HTERT RPE-1 (cell line): ENCODE measurements around the gene GDF3.
"Not testable (repeated sequence)": the region's sequence is repeated elsewhere in the genome, so short reads cannot be mapped to it uniquely, and the experiment has no call there.

Experiments used
- in situ Hi-C: fragments of 300-500 bp; cut with MboI; formaldehyde crosslinking; loops from 4 replicates; pipeline ENCODE4 v1.14.3; 2020; ENCODE audit warnings: low sequenced_read_pairs

The GDF3 gene

GRCh38 chr12:7695566-7696197 is at the start of gene GDF3:
Gene GDF3 (minus strand): TSS chr12:7695775. CDS start chr12:7695728, 47 bp downstream.
- in situ Hi-C loops: no loop called here

DNA sequence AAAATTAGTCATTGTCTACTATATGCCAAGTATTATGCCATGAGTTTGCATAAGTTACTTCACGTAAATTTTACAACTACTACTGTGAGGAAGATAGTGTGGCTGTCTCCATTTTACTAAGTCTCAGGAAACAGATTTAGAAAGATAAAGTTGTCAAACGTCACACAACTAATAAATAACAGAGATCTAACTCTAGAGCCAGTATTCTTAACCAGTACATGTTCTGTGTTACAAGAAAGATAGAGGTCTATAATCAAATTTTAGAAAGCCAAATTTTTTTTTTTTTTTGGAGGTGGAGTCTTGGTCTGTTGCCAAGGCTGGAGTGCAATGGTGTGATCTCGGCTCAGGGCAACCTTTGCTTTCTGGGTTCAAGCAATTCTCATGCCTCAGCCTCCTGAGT is 37.4 kb upstream of the GDF3 start:
- in situ Hi-C loops: no loop called here

GRCh38 chr12:7731486-7731885 is 35.9 kb upstream of the GDF3 start:
- in situ Hi-C loops: no loop called here

GRCh38 chr12:7730984-7731383 is 35.4 kb upstream of the GDF3 start:
- in situ Hi-C loops: not testable (repeated sequence)

DNA sequence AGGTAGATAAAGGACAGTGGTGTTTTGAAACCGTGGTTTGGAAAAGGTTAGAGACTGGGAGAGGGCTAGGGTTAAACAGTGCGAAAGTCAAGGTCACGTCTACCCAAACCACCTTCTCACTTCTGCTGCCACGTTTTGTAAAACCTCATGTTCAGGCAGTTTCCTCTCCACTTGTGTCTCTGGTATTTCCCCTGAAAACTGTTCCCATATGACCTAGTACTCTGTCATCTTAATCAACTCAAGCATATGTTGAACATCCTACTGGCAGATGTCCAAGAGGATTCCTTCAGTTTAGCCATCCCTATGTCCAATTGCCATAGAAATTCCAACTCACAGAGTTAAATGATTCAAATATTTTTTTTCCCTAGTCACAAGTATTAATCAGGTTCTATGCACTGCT is 34.2 kb upstream of the GDF3 start:
- in situ Hi-C loops: no loop called here

DNA sequence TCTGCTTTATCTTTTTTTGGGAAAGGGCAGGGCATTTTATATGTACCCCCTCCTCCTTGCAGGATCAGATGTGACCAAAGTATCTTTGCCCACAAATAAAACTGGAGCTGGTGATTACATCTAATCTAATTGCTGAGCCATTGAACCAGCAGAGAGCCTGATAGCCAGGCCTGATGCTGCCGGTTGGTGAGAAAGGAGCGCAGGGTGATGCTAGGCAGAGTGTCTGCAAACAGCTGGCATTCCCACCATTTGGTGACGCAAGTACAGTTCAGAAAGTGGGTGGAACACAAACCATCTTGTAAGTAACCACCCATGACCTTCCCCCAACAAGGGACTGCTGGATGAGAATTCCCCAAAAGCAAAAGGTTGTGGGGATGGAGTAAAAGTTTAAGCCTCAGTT is 28.4 kb upstream of the GDF3 start:
- in situ Hi-C loops: no loop called here

- in situ Hi-C loops: no loop called here
Measured at GRCh38 chr12:7719946-7720730, 24.6 kb upstream of the GDF3 start.

DNA sequence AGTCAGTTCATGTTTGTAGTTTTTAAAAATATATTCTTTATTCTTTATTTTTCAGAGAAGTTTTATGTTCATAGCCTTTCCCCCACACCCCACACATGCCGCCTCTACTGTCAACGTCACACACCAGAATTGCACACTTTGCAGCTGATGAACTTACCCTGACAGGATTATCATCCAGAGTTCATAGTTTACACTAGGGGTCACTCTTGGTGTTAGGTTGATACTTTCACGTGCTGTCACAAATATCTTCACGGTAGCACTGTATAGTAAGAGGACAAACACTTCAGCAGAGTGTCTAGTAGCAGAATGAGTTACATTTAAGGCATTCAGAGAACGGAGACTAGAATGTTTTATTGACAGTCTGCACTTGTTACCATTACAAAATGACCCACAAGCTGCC is 20.8 kb upstream of the GDF3 start:
- in situ Hi-C loops: no loop called here

- in situ Hi-C loops: no loop called here
Measured at GRCh38 chr12:7712841-7713442, 17.4 kb upstream of the GDF3 start.

GRCh38 chr12:7711133-7711532 is 15.6 kb upstream of the GDF3 start, which contains the start of gene DPPA3:
Gene DPPA3 (plus strand): TSS chr12:7711433. CDS start chr12:7711571, 138 bp downstream.
- in situ Hi-C loops: no loop called here

- in situ Hi-C loops: no loop called here
Measured at GRCh38 chr12:7709969-7710675, 14.5 kb upstream of the GDF3 start.

- in situ Hi-C loops: no loop called here
Measured at GRCh38 chr12:7705846-7706245, 10.3 kb upstream of the GDF3 start.

DNA sequence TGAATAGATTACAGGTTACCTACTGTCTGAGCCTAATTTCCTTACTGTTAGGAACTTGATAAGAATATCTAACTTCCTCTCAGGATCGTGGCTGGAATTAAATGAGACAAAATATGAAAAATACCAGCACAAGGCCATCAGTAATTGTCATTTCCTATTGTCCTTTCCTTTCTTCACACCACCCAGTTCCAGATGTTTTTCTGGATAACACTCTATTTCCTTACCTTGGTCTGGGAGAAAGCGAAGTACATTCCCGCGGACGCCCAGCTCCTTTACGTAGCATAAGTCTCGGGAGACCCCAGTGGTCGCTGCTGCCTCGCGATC is 376 bp downstream of the GDF3 start:
- in situ Hi-C loops: no loop called here

DNA sequence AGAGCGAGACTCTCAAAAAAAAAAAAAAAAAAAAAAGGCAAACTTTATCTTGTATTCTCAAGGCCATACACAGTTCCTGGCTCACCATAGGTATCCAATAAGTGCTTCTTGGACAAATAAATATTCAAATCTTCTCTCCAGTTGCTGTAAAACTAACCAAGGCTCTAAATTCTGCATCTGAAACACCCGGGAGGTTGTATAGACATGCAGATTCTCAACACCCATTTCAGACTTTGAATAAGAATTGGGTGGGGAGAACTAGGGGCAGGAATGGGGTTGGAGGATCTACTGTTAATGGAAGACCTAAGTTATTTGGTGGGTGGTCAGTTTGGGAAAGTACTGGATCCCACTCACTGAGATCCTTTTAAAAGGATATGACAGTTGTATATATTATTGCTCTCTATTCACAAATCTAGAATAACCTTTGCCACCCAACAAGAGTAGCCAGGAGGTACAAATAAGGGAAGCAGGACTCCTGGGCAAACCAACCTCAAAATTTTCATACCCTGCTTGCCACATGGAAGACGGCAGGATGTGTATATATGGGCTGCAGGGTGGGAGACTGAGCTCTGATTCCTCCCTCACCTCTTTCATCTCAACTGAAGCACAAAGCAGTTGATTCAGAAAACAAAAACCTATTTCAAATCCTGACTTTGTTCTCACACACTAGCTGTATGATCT is 879 bp downstream of the GDF3 start:
- in situ Hi-C loops: no loop called here

GRCh38 chr12:7693793-7694192 is 1.8 kb downstream of the GDF3 start:
- in situ Hi-C loops: no loop called here

GRCh38 chr12:7681535-7681934 is 14.0 kb downstream of the GDF3 start:
- in situ Hi-C loops: no loop called here

DNA sequence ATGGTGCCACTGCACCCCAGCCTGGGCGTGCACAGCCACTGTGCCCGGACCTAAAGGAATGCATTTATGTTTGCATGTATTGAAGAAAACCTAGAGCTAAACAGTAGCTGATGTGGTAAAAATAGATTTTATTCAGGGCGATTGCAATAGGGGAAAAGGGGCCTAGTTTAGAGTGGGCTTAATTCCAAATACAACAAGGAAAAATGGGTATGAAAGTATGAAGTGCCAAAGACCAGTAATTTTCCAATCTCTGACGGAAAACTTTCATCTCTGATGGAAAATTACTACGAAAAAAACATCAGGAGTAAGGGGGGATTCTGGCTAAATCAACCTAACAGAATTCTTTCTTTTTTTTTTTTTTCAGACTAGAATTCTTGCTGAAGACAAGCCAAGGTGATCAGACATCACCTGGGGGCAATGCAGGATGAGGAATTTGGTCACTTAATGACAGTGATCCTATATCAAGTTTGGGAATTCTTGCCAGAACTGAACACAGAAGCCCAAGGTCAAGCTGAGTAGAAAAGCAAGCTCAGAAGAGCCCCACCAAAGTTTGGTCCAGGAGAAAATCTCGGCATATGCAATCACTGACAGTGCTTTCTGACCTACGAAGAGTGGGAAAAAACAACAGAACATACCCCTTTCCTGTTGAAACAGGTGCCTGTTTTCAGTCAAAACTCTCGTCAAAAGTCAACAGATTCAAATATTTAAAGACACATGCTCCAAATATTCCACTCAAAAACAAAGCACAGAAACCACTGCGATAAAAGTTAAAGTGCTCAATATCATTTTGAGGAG is 16.1 kb downstream of the GDF3 start:
- in situ Hi-C loops: no loop called here

DNA sequence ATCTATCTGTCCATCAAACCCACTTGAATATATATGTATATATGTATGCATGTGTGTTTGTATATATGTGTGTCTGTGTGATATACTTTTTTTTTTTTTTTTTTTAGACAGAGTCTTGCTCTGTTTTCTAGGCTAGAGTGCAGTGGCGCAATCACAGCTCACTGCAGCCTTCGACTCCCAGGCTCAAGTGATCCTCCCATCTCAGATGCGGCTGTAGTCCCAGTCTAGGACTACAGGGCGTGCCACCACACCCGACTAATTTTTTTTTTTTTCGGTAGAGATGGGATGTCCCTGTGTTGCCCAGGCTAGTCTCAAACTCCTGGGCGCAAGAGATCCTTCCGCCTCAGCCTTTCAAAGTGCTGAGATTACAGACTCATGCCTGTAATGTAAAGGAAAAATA is 16.8 kb downstream of the GDF3 start:
- in situ Hi-C loops: no loop called here

DNA sequence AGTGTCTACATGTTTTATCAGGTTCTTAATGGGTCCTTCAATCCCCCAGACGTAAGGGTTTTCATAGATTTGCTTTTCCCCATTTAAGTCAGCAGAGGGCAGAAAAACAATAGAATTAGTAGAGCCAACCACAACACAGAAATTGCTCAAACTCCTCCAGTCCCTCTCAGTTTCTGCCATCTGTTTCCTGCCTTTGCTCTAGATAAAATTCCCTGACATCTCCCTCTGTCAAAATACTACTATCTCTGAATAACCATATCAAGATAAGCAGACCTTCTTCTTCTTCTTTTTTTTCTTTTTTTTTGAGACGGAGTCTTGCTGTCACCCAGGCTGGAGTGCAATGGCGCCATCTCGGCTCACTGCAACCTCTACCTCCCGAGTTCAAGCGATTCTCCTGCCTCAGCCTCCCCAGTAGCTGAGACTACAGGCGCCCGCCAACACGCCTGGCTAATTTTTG is 18.1 kb downstream of the GDF3 start:
- in situ Hi-C loops: not testable (repeated sequence)

DNA sequence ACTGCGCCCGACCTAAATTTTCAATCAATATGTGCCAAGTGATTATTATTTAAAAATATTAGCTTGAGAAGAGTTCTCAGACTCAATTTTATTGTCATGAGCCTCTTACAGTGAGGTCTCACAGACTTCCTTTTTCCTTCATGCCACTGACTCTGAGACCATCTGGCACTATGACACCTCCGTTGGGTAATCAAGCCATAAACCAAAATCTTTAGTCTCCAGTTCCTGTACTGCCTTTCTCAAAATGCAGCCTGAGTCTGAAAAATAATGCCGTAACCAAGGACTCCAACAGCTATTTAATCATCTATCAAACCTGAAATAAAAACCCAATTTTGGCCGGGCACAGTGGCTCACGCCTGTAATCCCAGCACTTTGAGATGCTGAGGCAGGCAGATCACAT is 20.1 kb downstream of the GDF3 start:
- in situ Hi-C loops: not testable (repeated sequence)
